GM21526 (cell line): ENCODE results near the gene PHLDB2.
"Not testable (repeated sequence)": the region's sequence is repeated elsewhere in the genome, so short reads cannot be mapped to it uniquely, and the experiment has no call there.

Experiments used
- ATAC-seq: cut with Tn5 transposase; IDR thresholded peaks from one replicate; pipeline ENCODE4 v1.9.1; 2021; ENCODE audit warnings: moderate library complexity; ENCODE audit not compliant: unreplicated experiment, low FRiP score

The PHLDB2 gene

GRCh38 chr3:111859061-111859973, at the start of gene PHLDB2:
Gene PHLDB2, plus strand, starts transcription at chr3:111859265. Its CDS starts 24,813 bp downstream, at chr3:111884078.
- ATAC-seq: peak; percentile 26

- ATAC-seq: no peak
These were observed 48.2 kb upstream of the PHLDB2 start for GRCh38 chr3:111810909-111811308.

- no peak for ATAC-seq
These were observed 47.3 kb upstream of the PHLDB2 start for GRCh38 chr3:111811811-111812210.

GRCh38 chr3:111812701-111813100, 46.4 kb upstream of the PHLDB2 start:
- ATAC-seq: no peak

- ATAC-seq: no peak
These were observed 45.6 kb upstream of the PHLDB2 start for GRCh38 chr3:111813441-111813840.

- no peak for ATAC-seq
These were observed 45.1 kb upstream of the PHLDB2 start for GRCh38 chr3:111813979-111814378.

- ATAC-seq: not testable (repeated sequence)
These were observed 42.3 kb upstream of the PHLDB2 start for GRCh38 chr3:111816771-111817170.

- ATAC-seq: no peak
These were observed 39.1 kb upstream of the PHLDB2 start for GRCh38 chr3:111819927-111820326.

- no peak for ATAC-seq
These were observed 38.4 kb upstream of the PHLDB2 start for GRCh38 chr3:111820651-111821050.

GRCh38 chr3:111821891-111822290, 37.2 kb upstream of the PHLDB2 start:
- no peak for ATAC-seq

GRCh38 chr3:111822804-111823203, 36.3 kb upstream of the PHLDB2 start:
- ATAC-seq: no peak

- ATAC-seq: no peak
These were observed 35.7 kb upstream of the PHLDB2 start for GRCh38 chr3:111823341-111823855.

- ATAC-seq: no peak
These were observed 34.7 kb upstream of the PHLDB2 start for GRCh38 chr3:111824351-111824750.

GRCh38 chr3:111827871-111828270, 31.2 kb upstream of the PHLDB2 start:
- ATAC-seq: no peak

- no peak for ATAC-seq
These were observed 30.5 kb upstream of the PHLDB2 start for GRCh38 chr3:111828530-111828929.

GRCh38 chr3:111829023-111829422, 30.0 kb upstream of the PHLDB2 start:
- no peak for ATAC-seq

- ATAC-seq: no peak
These were observed 27.2 kb upstream of the PHLDB2 start for GRCh38 chr3:111831840-111832239.

- ATAC-seq: no peak
These were observed 22.0 kb upstream of the PHLDB2 start for GRCh38 chr3:111837112-111837511.

GRCh38 chr3:111838133-111838532, 20.9 kb upstream of the PHLDB2 start:
- no peak for ATAC-seq

GRCh38 chr3:111846039-111846438, 13.0 kb upstream of the PHLDB2 start:
- ATAC-seq: no peak

- ATAC-seq: no peak
These were observed 12.3 kb upstream of the PHLDB2 start for GRCh38 chr3:111846717-111847116.

GRCh38 chr3:111848283-111848682, 10.8 kb upstream of the PHLDB2 start:
- ATAC-seq: no peak
